Thoracic aorta (tissue), 2 donors: ENCODE data around the gene APOL1. TPM values are rescaled to one million over a fixed set of nuclear protein-coding genes. Genes with fewer than 3 reads are reported as not detected.

Experiments used
- ATAC-seq: fragments of 150-250 bp; one replicate; pipeline ENCODE4 v1.8.0; 2017; ENCODE audit warnings: low read depth; ENCODE audit not compliant: insufficient number of reproducible peaks, low FRiP score
- DNase-seq: peaks from one replicate; pipeline ENCODE4 v3.0.0-alpha.2; 2020; ENCODE audit warnings: low spot score
- H3K27ac ChIP-seq, 2 donors: fragments of 200-600 bp; sonication (generic); 1 replicate in 1 of 2; 2 replicates in 1 of 2; pipeline ENCODE4 v1.5.1; 2016; ENCODE audit warnings: mild to moderate bottlenecking in 2 of 2, moderate library complexity in 2 of 2
- H3K27me3 ChIP-seq: fragments of 200-600 bp; sonication (generic); replicated peaks from 2 replicates; pipeline ENCODE4 v1.6.0; 2016; ENCODE audit warnings: mild to moderate bottlenecking; ENCODE audit not compliant: insufficient read depth
- H3K36me3 ChIP-seq: fragments of 200-600 bp; sonication (generic); one replicate; pipeline ENCODE4 v1.5.1; 2016
- H3K4me1 ChIP-seq, 2 donors: fragments of 200-600 bp; sonication (generic); 1 replicate in 1 of 2; 2 replicates in 1 of 2; pipeline versions ENCODE4 v1.5.1 to v1.6.0; 2016; ENCODE audit warnings: low read depth in 2 of 2, mild to moderate bottlenecking in 1 of 2; ENCODE audit not compliant: control insufficient read depth in 1 of 2
- H3K4me3 ChIP-seq: fragments of 200-600 bp; sonication (generic); 2 replicates; pipeline ENCODE4 v1.5.1; 2016; ENCODE audit warnings: mild to moderate bottlenecking
- H3K9me3 ChIP-seq: fragments of 200-600 bp; sonication (generic); 2 replicates; pipeline ENCODE4 v1.5.1; 2016
- CTCF ChIP-seq: fragments of 200-600 bp; sonication (generic); IDR thresholded peaks from one replicate; pipeline ENCODE4 v1.5.1; 2019; ENCODE audit warnings: antibody characterized with exemption
- total RNA-seq, 2 donors: library from RNA; depleted of rRNA; stranded (reverse); fragments of >200 nt; gene quantifications; one replicate each; pipeline versions ENCODE4 v1.1.0 to v1.2.3, GENCODE V29; 2016

The APOL1 gene
- total RNA-seq, 2 donors from 2014 or later = 40.1 to 47.3 TPM

- DNase-seq (no peak), ATAC-seq (no peak)
- H3K27me3 ChIP-seq = no peaks in the 10 kb centered on the region
- TF ChIP-seq CTCF = no peak
- H3K27ac ChIP-seq = no peak overlapping the region
- H3K36me3 ChIP-seq = peaks cover 36% of the 10 kb centered on the region
- no peaks in the 10 kb centered on the region for H3K9me3 ChIP-seq
- peaks cover 23 to 35% of the 10 kb centered on the region in 2 donors for H3K4me1 ChIP-seq
- H3K4me3 ChIP-seq = no peak overlapping the region
Observed at GRCh38 chr22:36232715-36233401, 20.1 kb upstream of the APOL1 start.

DNA sequence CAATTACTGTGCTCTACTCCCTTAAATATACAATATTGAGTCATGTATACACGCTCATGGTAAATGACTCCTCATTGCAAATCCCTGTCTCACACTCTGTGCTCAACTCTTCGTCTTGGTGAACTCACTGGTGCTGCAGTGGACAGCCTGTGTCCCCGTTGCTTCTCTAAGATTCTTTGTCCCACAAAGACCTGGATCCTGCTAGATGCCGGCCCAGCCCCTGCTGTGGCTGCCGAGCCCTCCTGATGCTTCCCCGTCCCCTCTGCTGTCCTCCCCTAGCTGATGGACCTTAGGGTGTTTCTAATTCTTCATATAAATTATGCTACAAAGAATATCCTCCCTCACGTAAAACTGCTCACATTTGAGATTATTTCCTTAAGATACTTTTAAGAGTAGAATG is 19.1 kb upstream of the APOL1 start:
- no peaks in the 10 kb centered on the region for H3K9me3 ChIP-seq
- H3K27ac ChIP-seq = no peak overlapping the region
- H3K27me3 ChIP-seq = no peaks in the 10 kb centered on the region
- peaks cover 34% of the 10 kb centered on the region for H3K36me3 ChIP-seq
- ATAC-seq (no peak), DNase-seq (no peak)
- no peak for TF ChIP-seq CTCF
- no peak overlapping the region for H3K4me3 ChIP-seq
- H3K4me1 ChIP-seq = peaks cover 27 to 43% of the 10 kb centered on the region in 2 donors

GRCh38 chr22:36234213-36234612 is 18.7 kb upstream of the APOL1 start:
- ATAC-seq = no peak
- no peak for TF ChIP-seq CTCF
- H3K27me3 ChIP-seq = no peaks in the 10 kb centered on the region
- H3K4me1 ChIP-seq = peaks cover 27 to 43% of the 10 kb centered on the region in 2 donors
- no peak overlapping the region for H3K4me3 ChIP-seq
- DNase-seq = no peak
- peaks cover 31% of the 10 kb centered on the region for H3K36me3 ChIP-seq
- H3K9me3 ChIP-seq = no peaks in the 10 kb centered on the region
- H3K27ac ChIP-seq = no peak overlapping the region

- peaks cover 30 to 46% of the 10 kb centered on the region in 2 donors for H3K4me1 ChIP-seq
- no peak overlapping the region for H3K27ac ChIP-seq
- H3K9me3 ChIP-seq = no peaks in the 10 kb centered on the region
- no peak for TF ChIP-seq CTCF
- H3K36me3 ChIP-seq = peaks cover 30% of the 10 kb centered on the region
- ATAC-seq (no peak), DNase-seq (no peak)
- no peak overlapping the region for H3K4me3 ChIP-seq
- no peaks in the 10 kb centered on the region for H3K27me3 ChIP-seq
Observed at GRCh38 chr22:36234919-36235318, 18.0 kb upstream of the APOL1 start.

- Histone ChIP-seq H3K4me1 (peaks cover 30 to 49% of the 10 kb centered on the region in 2 donors), H3K4me3 (no peak overlapping the region), H3K9me3 (no peaks in the 10 kb centered on the region), H3K27me3 (no peaks in the 10 kb centered on the region), H3K36me3 (peaks cover 25% of the 10 kb centered on the region), H3K27ac (no peak overlapping the region)
- DNase-seq = no peak
- TF ChIP-seq CTCF = no peak
- no peak for ATAC-seq
Observed at GRCh38 chr22:36235585-36235984, 17.3 kb upstream of the APOL1 start.
